ENCODE results near the gene UPK3A.
A peak's percentile ranks its signal among the peaks of the same experiment; 100 is the strongest.
"Not testable (repeated sequence)": the region's sequence is repeated elsewhere in the genome, so short reads cannot be mapped to it uniquely, and the experiment has no call there.

UPK3A gene

GRCh38 chr22:45271667-45272201, 13.0 kb upstream of the UPK3A start:
- no peak overlapping the region for H3K27ac ChIP-seq (ENCODE audit: low read depth, low read length)
- no peaks in the 10 kb centered on the region for H3K4me1 ChIP-seq (ENCODE audit: control insufficient read depth, insufficient read depth, low read length, unreplicated experiment)
- H2AFZ ChIP-seq (ENCODE audit: low read length, unreplicated experiment), result no peak overlapping the region
- no peak overlapping the region for H3K4me3 ChIP-seq (ENCODE audit: low read depth, low read length)
- no peaks in the 10 kb centered on the region for H3K79me2 ChIP-seq (ENCODE audit: control insufficient read depth, insufficient read depth, low read length, unreplicated experiment)
- H3K36me3 ChIP-seq (ENCODE audit: insufficient read depth, low read length), result no peaks in the 10 kb centered on the region
- no peaks in the 10 kb centered on the region for H3K27me3 ChIP-seq (ENCODE audit: insufficient read depth, low read length)

DNA sequence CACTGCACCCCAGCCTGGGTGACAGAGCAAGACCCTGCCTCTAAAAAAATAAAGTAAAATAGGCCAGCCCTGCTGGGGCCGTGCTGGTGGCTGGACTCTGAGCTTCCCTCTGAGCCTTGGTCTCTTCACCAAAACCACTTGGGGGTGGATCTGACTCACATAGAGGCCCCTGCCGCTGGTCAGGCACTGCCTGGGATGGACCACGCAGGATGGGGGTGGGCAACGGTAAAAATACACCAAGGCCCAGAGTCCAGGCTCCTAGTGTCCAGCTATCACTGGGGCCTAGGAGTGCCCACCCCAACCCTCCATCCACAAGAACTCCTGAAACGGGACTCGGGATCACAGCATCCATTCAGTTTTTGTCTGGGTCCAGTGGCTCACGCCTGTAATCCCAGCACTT, 12.3 kb upstream of the UPK3A start:
- no peaks in the 10 kb centered on the region for H3K79me2 ChIP-seq (ENCODE audit: control insufficient read depth, insufficient read depth, low read length, unreplicated experiment)
- no peaks in the 10 kb centered on the region for H3K4me1 ChIP-seq (ENCODE audit: control insufficient read depth, insufficient read depth, low read length, unreplicated experiment)
- no peak overlapping the region for H3K27ac ChIP-seq (ENCODE audit: low read depth, low read length)
- H2AFZ ChIP-seq (ENCODE audit: low read length, unreplicated experiment), result no peak overlapping the region
- no peaks in the 10 kb centered on the region for H3K27me3 ChIP-seq (ENCODE audit: insufficient read depth, low read length)
- no peak overlapping the region for H3K4me3 ChIP-seq (ENCODE audit: low read depth, low read length)
- H3K36me3 ChIP-seq (ENCODE audit: insufficient read depth, low read length), result no peaks in the 10 kb centered on the region

DNA sequence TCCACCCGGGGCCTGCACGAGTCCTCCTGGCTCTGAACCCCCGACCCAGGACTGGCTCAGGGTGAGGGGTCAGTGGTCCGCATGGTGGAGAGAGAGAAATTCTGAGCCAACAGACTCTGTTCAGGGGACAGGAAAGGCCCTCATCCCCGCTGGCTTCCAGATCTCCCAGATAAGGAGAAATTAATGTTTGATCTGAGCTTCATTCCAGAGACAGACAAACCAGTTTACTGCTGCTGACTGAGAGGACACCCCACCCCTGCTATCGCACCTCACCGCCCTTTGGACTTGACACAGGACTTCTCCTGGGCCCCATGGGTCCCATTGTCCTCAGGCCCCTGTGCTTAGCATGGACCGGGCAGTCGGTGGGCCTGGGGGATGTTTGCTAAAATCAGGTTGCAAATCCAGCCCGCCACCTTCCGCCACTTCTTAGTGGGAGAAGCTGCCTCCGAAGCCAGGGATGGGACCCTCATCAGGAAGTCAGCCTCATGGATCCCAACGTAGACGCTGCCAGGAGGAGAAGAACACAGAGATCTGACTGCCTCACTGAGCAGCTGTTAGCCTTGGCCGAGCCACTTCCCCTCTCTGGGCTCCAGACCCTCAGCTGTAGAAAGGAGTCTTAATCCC, 11.2 kb upstream of the UPK3A start:
- no peak overlapping the region for H2AFZ ChIP-seq (ENCODE audit: low read length, unreplicated experiment)
- H3K27ac ChIP-seq (ENCODE audit: low read depth, low read length), result no peak overlapping the region
- H3K36me3 ChIP-seq (ENCODE audit: insufficient read depth, low read length), result no peaks in the 10 kb centered on the region
- H3K4me3 ChIP-seq (ENCODE audit: low read depth, low read length), result no peak overlapping the region
- no peaks in the 10 kb centered on the region for H3K4me1 ChIP-seq (ENCODE audit: control insufficient read depth, insufficient read depth, low read length, unreplicated experiment)
- no peaks in the 10 kb centered on the region for H3K27me3 ChIP-seq (ENCODE audit: insufficient read depth, low read length)
- H3K79me2 ChIP-seq (ENCODE audit: control insufficient read depth, insufficient read depth, low read length, unreplicated experiment), result no peaks in the 10 kb centered on the region

DNA sequence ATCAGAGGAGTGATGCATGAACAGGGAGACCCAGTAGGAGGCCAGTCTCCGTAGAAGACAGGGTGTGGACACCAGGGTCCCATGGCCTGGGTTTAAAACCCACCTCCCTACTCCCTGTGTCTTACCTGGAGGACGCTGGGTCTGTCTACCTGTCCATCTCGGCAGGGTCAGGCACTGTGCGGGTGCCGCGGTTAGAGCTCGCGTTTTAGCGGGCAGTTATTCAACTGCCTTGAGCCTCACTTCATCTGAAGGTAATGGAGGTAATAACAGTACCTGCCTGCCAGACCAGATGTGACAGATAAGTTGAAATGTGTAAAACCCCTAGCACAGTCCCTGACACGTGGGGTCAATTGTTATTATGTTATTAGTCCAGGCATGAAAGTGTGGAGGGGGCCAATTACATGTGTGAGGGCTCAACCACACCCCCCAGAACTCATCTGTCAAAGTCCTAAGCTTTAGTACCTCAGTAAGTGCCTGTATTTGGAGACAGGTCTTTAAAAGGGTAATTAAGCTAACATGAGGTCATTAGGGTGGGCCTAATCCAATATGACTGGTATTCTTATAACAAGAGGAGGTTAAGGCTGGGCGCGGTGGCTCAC, 8.1 kb upstream of the UPK3A start:
- H2AFZ ChIP-seq (ENCODE audit: low read length, unreplicated experiment), result no peak overlapping the region

GRCh38 chr22:45277720-45278119, 7.0 kb upstream of the UPK3A start:
- H3K4me1 ChIP-seq (ENCODE audit: control insufficient read depth, insufficient read depth, low read length, unreplicated experiment); H3K27ac ChIP-seq (ENCODE audit: low read depth, low read length); H3K79me2 ChIP-seq (ENCODE audit: control insufficient read depth, insufficient read depth, low read length, unreplicated experiment); H2AFZ ChIP-seq (ENCODE audit: low read length, unreplicated experiment); H3K27me3 ChIP-seq (ENCODE audit: insufficient read depth, low read length); H3K4me3 ChIP-seq (ENCODE audit: low read depth, low read length); H3K36me3 ChIP-seq (ENCODE audit: insufficient read depth, low read length): not testable (repeated sequence)

More for the DNA sequence above, 8.1 kb upstream of the UPK3A start:
- no peak overlapping the region for H3K27ac ChIP-seq (ENCODE audit: low read depth, low read length)
- H3K4me1 ChIP-seq (ENCODE audit: control insufficient read depth, insufficient read depth, low read length, unreplicated experiment), result peaks cover 4% of the 10 kb centered on the region
- H3K27me3 ChIP-seq (ENCODE audit: insufficient read depth, low read length), result no peaks in the 10 kb centered on the region
- no peak overlapping the region for H3K4me3 ChIP-seq (ENCODE audit: low read depth, low read length)
- no peaks in the 10 kb centered on the region for H3K79me2 ChIP-seq (ENCODE audit: control insufficient read depth, insufficient read depth, low read length, unreplicated experiment)
- H3K36me3 ChIP-seq (ENCODE audit: insufficient read depth, low read length), result no peaks in the 10 kb centered on the region

DNA sequence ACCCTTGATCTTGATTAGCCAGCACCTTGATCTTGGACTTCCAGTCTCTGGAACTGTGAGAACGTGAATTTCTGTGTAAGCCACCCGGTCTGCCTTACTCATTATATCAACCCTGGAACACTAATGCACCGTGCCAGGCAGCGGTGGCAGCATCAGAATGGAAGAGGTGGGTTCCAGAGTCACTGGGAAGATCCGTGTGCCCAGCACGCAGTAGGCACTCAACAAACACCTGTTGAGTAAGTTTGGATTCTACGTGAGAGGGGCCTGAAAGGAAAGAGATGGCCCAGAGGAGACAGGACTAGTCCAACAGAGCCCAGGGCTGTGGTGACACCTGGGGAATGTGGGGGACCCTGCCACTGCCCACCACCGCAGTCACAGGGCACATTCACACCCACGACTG, 6.6 kb upstream of the UPK3A start:
- Histone ChIP-seq H3K36me3 (ENCODE audit: insufficient read depth, low read length) (no peaks in the 10 kb centered on the region), H3K27me3 (ENCODE audit: insufficient read depth, low read length) (no peaks in the 10 kb centered on the region), H3K79me2 (ENCODE audit: control insufficient read depth, insufficient read depth, low read length, unreplicated experiment) (no peaks in the 10 kb centered on the region), H3K27ac (ENCODE audit: low read depth, low read length) (no peak overlapping the region), H3K4me3 (ENCODE audit: low read depth, low read length) (no peak overlapping the region), H3K4me1 (ENCODE audit: control insufficient read depth, insufficient read depth, low read length, unreplicated experiment) (peaks cover 4% of the 10 kb centered on the region), H2AFZ (ENCODE audit: low read length, unreplicated experiment) (no peak overlapping the region)

GRCh38 chr22:45280587-45280980, 4.2 kb upstream of the UPK3A start:
- Histone ChIP-seq H3K27ac (ENCODE audit: low read depth, low read length) (no peak overlapping the region), H2AFZ (ENCODE audit: low read length, unreplicated experiment) (no peak overlapping the region), H3K79me2 (ENCODE audit: control insufficient read depth, insufficient read depth, low read length, unreplicated experiment) (no peaks in the 10 kb centered on the region), H3K4me3 (ENCODE audit: low read depth, low read length) (no peak overlapping the region), H3K4me1 (ENCODE audit: control insufficient read depth, insufficient read depth, low read length, unreplicated experiment) (peaks cover 4% of the 10 kb centered on the region), H3K27me3 (ENCODE audit: insufficient read depth, low read length) (peaks cover 18% of the 10 kb centered on the region), H3K36me3 (ENCODE audit: insufficient read depth, low read length) (no peaks in the 10 kb centered on the region)

GRCh38 chr22:45281010-45281409, 3.7 kb upstream of the UPK3A start:
- Histone ChIP-seq H3K4me1 (ENCODE audit: control insufficient read depth, insufficient read depth, low read length, unreplicated experiment) (peaks cover 4% of the 10 kb centered on the region), H2AFZ (ENCODE audit: low read length, unreplicated experiment) (no peak overlapping the region), H3K79me2 (ENCODE audit: control insufficient read depth, insufficient read depth, low read length, unreplicated experiment) (no peaks in the 10 kb centered on the region), H3K27ac (ENCODE audit: low read depth, low read length) (no peak overlapping the region), H3K4me3 (ENCODE audit: low read depth, low read length) (no peak overlapping the region), H3K36me3 (ENCODE audit: insufficient read depth, low read length) (no peaks in the 10 kb centered on the region), H3K27me3 (ENCODE audit: insufficient read depth, low read length) (peaks cover 19% of the 10 kb centered on the region)

GRCh38 chr22:45285263-45286058, 712 bp downstream of the UPK3A start:
- H3K79me2 ChIP-seq (ENCODE audit: control insufficient read depth, insufficient read depth, low read length, unreplicated experiment), result no peaks in the 10 kb centered on the region
- peaks cover 24% of the 10 kb centered on the region for H3K27me3 ChIP-seq (ENCODE audit: insufficient read depth, low read length)
- no peaks in the 10 kb centered on the region for H3K4me1 ChIP-seq (ENCODE audit: control insufficient read depth, insufficient read depth, low read length, unreplicated experiment)
- no peak overlapping the region for H2AFZ ChIP-seq (ENCODE audit: low read length, unreplicated experiment)
- H3K27ac ChIP-seq (ENCODE audit: low read depth, low read length), result no peak overlapping the region
- no peaks in the 10 kb centered on the region for H3K36me3 ChIP-seq (ENCODE audit: insufficient read depth, low read length)
- H3K4me3 ChIP-seq (ENCODE audit: low read depth, low read length), result 0 out of 2 replicates have a peak overlapping the region, but pooled peaks have one; percentile 45

DNA sequence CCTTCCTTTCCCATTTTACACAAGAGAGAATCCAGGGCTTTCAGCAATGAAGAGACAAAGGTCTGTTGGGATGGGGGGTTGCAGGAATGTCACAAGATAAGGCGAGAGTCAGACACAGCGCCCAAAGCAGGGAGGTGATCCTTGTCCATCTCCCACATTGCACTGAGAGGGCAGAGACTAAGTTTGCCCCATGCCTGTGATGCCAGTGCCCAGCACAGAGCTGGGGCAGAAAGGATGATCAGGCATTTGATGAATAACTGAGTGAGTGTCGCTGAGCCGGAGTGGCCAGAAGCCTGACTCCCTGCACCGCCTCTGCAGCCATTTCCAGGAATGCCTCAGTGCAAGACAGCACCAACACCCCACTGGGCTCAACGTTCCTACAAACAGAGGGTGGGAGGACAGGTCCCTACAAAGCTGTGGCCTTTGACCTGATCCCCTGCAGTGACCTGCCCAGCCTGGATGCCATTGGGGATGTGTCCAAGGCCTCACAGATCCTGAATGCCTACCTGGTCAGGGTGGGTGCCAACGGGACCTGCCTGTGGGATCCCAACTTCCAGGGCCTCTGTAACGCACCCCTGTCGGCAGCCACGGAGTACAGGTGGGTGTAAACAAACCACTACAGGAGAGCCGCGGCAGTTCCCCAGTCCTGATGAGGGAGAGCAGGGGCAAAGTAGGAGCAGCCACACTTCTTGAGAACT, 2.3 kb downstream of the UPK3A start:
- Histone ChIP-seq H3K4me1 (ENCODE audit: control insufficient read depth, insufficient read depth, low read length, unreplicated experiment) (no peaks in the 10 kb centered on the region), H3K27me3 (ENCODE audit: insufficient read depth, low read length) (peaks cover 24% of the 10 kb centered on the region), H2AFZ (ENCODE audit: low read length, unreplicated experiment) (no peak overlapping the region), H3K79me2 (ENCODE audit: control insufficient read depth, insufficient read depth, low read length, unreplicated experiment) (no peaks in the 10 kb centered on the region), H3K36me3 (ENCODE audit: insufficient read depth, low read length) (no peaks in the 10 kb centered on the region), H3K4me3 (ENCODE audit: low read depth, low read length) (no peak overlapping the region), H3K27ac (ENCODE audit: low read depth, low read length) (no peak overlapping the region)

All from ACC112 (cell line).